HG03565 (cell line): ENCODE data around the gene LY6G5C.
A peak's percentile ranks its signal among the peaks of the same experiment; 100 is the strongest.
"Not testable (repeated sequence)": the region's sequence is repeated elsewhere in the genome, so short reads cannot be mapped to it uniquely, and the experiment has no call there.

Source experiments
- ATAC-seq: cut with Tn5 transposase; IDR thresholded peaks from one replicate; pipeline ENCODE4 v1.9.1; 2021; ENCODE audit warnings: mild to moderate bottlenecking, moderate library complexity; ENCODE audit not compliant: unreplicated experiment

LY6G5C gene

DNA sequence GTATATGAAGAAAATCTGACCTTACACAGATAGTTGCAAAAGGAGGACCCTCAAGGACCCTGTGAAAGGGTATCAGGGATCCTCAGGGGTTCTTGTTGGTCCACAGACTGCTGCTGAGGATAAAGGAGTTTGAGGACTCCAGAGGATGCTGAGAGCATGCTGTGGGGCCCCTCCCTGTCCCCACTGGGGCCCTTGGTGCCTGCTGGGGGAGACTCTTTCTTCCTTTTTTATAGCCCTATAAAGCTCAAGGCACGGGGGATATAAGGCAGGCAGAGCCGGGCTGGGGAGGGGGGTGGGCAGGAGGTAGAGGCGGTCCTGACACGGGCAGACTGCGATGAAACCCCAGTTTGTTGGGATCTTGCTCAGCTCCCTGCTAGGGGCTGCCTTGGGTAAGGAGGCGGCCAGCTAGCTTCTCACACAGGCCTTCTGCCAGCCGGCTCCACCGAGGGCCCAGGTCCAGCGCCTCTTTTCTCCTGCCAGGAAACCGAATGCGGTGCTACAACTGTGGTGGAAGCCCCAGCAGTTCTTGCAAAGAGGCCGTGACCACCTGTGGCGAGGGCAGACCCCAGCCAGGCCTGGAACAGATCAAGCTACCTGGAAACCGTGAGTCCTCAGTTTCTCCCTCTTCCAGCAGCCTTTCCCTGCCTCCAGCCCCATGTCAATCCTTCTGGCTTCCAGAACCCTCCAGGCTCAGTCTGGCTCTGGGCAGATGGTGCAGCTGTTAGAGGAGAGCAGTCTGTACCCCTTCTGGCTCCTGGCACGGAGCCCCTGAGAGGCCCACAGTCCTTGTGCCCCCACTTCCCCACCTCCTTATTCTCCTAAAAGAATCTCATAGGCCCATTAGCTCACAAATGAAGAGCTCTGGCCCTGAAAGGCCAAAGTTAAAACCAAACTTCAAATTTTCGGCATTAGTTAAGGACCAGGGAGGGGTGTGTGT lies 34.4 kb upstream of the LY6G5C start, which contains the start of gene LY6G6D:
TSS of gene LY6G6D (plus strand) at position 327 of the 937 bp plus-strand sequence. CDS start at position 335, 8 bp downstream.
- no peak for ATAC-seq

- ATAC-seq, result no peak
Measured at GRCh38 chr6:31713991-31714684, 33.3 kb upstream of the LY6G5C start.

DNA sequence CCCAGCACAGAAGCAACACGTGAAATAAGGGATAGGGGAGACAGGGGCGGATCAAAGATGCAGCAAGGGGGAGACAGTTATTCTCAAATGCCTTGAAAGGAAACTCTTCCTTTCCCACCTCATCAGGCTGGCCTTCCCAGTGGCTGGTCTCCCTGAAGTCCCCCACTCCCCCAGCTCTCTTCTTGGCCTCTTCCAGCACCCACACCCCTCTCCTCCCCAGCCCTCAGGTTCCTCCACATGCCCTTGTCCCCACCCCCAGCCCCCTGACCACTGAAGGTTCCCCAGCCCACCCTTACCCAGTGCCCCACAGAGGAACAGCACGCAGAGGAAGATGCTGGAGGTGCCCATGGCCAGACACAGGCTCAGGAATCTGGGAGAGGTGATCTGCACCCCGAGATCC lies 32.6 kb upstream of the LY6G5C start:
- no peak for ATAC-seq

DNA sequence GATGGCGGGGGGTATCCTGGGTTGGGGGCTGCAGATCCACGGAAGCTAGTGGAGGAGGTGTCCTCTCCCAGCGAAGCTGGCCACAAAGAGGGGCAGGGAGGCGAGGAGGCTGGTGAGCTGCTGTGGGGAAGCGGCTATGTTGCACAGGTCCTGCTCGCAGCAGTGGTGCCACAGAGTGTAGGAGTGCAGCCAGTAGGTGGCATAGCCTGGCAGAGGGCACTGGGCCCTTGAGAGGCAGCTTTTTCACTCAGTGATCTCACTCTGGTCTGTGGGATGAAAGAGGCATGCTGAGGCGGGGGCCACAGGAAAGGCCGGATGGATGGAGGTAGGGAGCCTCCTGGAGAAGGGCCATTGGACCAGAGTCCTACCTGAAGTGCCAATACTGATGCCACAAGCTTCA lies 31.4 kb upstream of the LY6G5C start:
- no peak for ATAC-seq

DNA sequence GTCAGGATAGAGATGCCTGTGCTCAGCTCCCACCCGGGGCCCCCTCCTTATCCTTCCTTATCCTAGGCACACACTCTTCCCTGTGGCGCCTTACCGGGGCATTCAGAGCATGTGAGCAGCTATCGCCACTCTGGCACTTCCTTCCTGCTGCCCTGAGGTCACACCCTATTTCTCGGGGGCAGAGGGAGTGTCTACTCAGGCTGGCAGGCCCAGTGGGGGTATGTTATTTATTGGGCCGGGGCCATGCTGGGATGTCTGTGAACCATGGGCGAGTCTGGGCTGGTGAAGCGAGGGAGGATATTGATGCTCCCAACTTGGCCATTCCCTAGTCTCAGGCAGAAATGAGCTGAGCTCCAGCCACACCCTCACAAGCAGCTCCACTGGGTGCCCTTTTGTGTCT lies 30.4 kb upstream of the LY6G5C start:
- no peak for ATAC-seq

- no peak for ATAC-seq
Measured at GRCh38 chr6:31710523-31711219, 29.8 kb upstream of the LY6G5C start.

GRCh38 chr6:31709157-31709556 lies 28.3 kb upstream of the LY6G5C start:
- not testable (repeated sequence) for ATAC-seq

- ATAC-seq, result no peak
Measured at GRCh38 chr6:31708224-31708623, 27.4 kb upstream of the LY6G5C start.

- no peak for ATAC-seq
Measured at GRCh38 chr6:31707701-31708100, 26.8 kb upstream of the LY6G5C start.

- ATAC-seq, result no peak
Measured at GRCh38 chr6:31706599-31706998, 25.7 kb upstream of the LY6G5C start, which contains the start of gene LY6G6F. Gene LY6G6F (plus strand): TSS chr6:31706866. CDS start chr6:31706907, 41 bp downstream.

DNA sequence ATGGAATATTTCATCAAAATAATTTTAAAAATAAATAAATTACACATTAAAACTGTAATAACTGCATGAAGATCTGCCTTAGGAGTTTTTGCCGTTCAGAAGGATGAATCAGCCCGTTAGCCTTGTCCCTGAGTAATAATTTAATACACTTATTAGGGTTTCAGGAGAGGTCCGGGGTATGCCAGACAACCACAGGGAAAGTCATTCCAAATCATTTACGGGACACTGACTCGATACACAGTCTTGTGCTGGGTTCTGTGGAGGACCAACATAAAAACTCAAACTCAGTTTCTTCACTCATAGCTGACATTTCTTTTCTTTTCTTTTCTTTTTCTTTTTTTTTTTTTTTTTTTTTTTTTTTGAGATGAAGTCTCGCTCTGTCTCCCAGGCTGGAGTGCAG lies 25.1 kb upstream of the LY6G5C start:
- ATAC-seq, result no peak

DNA sequence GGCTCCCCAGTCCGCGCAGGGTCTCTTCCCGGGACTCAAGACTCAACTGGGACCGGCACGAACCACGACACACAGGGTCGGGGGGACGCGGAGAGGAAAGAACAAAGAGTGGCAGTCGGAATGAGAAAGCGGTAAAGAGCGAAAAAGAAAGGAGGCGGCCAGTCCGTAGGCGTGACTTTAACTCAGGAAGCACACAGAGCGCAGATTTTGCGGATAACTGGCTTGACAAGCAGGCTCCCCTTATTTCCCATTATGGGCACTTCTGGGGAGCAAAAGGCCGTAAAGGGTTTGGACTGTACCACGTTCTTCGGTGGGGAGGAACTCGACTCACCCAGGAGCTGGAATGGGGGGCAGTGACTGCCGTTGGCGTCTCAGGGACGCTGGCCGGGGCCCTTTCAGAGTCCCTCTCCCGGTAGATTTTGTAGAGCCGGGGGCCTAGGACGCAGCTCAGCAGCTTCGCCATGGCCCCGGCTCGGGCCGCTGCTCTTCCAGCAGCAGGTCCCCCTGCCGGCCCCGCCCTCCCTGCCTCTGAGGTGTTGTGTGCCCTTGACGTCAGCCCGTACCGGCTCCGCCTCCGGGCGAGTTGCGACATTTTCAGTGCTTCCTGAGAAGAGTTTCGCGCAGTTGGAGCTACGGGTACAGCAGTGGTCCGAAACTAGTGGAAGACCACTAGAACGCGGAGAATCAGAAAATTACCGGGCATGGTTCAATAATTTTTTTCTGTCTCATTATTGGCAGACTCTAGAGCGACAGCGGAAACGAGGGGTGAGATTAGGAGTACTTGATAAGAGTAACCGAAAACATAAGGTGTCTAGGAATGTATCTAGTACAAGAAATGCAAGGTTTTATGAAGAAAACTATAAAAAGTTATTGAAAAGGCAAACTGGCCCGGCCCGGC lies 22.2 kb upstream of the LY6G5C start, which contains the start of gene ABHD16A:
TSS of gene ABHD16A (minus strand) at position 506 of the 898 bp plus-strand sequence. CDS start at position 463, 43 bp downstream.
- ATAC-seq, result peak; percentile 80

- ATAC-seq, result no peak
Measured at GRCh38 chr6:31702405-31702818, 21.5 kb upstream of the LY6G5C start.

- ATAC-seq, result no peak
Measured at GRCh38 chr6:31701666-31702404, 21.0 kb upstream of the LY6G5C start.

GRCh38 chr6:31700740-31701401 lies 20.0 kb upstream of the LY6G5C start:
- ATAC-seq, result no peak

DNA sequence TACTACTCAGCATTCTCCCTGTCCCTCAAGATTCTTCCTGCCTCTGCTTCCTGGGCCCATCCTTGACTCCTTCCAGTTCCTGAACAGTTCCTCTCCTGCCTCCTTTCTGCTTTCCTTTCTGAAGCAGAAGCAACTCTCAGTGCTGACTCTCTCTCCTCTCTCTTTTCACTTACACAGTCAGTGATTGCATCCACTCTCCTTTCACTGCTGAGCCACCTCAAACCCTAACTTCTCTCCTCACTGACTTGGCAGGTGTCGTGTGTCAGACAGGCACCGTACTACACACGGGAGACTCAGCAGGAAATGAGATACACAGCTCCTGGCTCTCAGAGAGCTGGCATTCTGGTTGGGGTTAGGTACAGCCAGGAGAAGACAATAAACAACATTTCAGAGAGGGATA lies 16.7 kb upstream of the LY6G5C start:
- no peak for ATAC-seq

DNA sequence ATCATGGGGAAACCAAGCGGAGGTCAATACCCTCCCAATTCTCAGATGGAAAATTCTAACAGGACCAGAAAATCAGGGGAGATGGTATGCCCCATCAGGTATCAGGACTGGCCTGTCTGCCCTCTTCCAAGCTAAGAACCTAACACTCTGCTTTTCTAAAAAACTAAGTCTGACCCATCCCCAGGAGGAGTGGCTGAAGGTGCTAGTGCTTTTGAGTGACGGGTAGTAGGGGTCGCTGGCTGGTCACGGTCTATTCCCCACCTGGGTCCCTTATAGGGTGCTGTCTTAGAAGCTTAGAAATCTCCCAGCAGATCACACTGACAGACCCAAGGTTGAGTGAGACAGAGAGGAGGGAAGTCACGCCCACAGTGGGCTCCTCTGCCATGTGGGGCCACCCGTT lies 12.7 kb upstream of the LY6G5C start:
- no peak for ATAC-seq

DNA sequence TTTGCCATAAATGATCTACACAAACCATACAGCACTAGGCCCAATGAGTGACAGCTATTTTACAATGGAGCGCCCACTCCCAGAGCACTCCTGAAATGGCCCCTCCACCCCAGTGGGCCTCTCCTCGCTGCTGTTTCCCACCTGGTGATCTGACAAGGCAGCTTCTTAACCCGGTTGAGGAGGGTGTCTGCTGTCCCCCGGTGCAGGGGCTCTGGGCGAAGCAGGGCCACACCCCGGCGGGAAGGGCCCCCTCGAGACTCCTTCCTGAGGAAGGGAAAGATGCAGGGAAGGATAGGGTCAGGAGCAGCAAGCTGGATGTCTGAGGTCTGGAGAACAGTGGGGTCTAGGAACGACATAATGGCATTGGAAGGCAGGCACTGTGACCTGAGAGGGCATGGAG lies 12.0 kb upstream of the LY6G5C start:
- no peak for ATAC-seq

DNA sequence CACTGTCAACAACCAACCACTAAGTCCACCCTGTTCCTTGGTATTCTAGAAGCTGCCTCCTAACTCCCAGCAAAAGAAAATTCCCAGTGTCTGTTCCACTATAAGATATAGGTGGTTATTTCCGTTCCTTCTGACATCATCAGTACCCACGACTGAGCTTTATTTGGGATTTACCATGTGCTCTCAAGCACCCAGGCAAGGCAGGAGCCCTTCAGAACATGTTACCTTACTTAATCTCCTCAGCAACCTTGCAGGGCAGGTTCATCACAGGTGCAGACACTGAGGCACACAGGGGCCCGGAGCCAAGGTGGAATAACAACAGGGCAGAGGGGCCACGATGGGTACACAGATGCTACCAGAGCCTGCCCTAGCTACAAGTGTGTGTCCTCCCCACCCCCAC lies 11.5 kb upstream of the LY6G5C start:
- ATAC-seq, result no peak
